HG03139 (cell line): ENCODE data around the gene SLCO2B1.

Source experiments
- ATAC-seq: cut with Tn5 transposase; IDR thresholded peaks from one replicate; pipeline ENCODE4 v1.9.1; 2021; ENCODE audit not compliant: unreplicated experiment

SLCO2B1 gene

DNA sequence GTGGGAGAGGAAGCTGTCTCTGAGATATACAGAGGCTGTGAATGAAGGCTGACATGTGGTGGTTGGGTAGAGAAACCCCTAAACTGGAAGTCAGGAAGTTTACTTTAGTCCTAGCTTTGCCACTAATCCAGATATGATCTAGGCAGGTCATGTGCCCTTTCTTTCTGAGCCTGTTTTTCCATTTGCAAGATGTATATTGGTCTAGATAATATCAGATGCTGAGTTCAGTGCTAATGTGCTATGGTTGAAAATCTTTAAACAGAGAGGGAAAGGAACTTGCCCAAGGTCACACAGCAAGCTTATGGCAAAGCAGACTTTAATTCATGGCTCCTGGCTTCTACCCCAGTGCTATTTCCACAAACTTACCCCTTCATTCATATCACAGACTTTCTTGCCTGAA is 63.9 kb downstream of the SLCO2B1 start:
- no peak for ATAC-seq

DNA sequence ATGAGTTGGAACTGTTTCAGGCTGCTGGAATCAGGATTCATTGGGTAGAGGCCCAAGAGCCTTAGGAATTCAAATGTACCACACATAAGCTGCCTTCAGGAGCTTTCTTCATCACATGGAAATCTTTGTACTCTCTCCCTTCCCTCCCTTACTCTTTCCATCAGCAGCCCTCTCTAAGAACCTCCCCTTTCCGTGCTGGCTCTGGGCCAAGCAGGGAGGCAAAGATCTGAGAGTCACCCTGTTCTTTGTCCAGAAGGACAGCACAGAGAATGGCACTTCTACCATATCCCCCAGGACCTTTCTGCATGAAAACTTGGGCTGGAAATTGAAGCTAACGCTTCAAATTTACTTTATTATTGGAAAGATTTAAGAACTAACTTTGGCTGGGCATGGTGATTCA is 69.0 kb downstream of the SLCO2B1 start:
- no peak for ATAC-seq

GRCh38 chr11:75223954-75224643 is 73.2 kb downstream of the SLCO2B1 start:
- no peak for ATAC-seq

- ATAC-seq, result no peak
Measured at GRCh38 chr11:75225794-75226193, 74.9 kb downstream of the SLCO2B1 start.

- no peak for ATAC-seq
Measured at GRCh38 chr11:75229466-75229865, 78.6 kb downstream of the SLCO2B1 start.

GRCh38 chr11:75230621-75231020 is 79.7 kb downstream of the SLCO2B1 start:
- no peak for ATAC-seq

DNA sequence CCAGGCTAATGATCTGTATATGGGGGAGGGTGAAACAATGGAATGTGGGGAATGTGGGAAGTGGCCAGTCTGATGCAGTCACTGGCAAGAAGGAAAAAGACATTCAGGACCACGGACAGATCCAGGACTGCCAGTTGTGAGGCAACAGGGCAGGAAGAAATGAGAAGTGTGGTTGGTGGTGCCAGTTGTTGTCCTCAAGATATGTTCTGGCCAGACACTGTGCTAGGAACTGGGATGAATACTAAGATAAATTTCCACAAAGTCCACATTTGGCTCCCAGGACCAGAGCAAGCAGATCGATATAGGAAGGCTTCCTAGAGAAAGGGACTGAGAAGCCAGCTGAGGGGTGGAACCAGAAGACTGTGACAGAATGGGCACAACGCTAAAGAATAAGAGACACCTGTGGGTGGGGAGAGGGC is 82.9 kb downstream of the SLCO2B1 start:
- ATAC-seq, result no peak

- ATAC-seq, result no peak
Measured at GRCh38 chr11:75236062-75236461, 85.2 kb downstream of the SLCO2B1 start.

GRCh38 chr11:75237050-75237449 is 86.1 kb downstream of the SLCO2B1 start:
- no peak for ATAC-seq

- no peak for ATAC-seq
Measured at GRCh38 chr11:75238595-75239440, 87.9 kb downstream of the SLCO2B1 start.

DNA sequence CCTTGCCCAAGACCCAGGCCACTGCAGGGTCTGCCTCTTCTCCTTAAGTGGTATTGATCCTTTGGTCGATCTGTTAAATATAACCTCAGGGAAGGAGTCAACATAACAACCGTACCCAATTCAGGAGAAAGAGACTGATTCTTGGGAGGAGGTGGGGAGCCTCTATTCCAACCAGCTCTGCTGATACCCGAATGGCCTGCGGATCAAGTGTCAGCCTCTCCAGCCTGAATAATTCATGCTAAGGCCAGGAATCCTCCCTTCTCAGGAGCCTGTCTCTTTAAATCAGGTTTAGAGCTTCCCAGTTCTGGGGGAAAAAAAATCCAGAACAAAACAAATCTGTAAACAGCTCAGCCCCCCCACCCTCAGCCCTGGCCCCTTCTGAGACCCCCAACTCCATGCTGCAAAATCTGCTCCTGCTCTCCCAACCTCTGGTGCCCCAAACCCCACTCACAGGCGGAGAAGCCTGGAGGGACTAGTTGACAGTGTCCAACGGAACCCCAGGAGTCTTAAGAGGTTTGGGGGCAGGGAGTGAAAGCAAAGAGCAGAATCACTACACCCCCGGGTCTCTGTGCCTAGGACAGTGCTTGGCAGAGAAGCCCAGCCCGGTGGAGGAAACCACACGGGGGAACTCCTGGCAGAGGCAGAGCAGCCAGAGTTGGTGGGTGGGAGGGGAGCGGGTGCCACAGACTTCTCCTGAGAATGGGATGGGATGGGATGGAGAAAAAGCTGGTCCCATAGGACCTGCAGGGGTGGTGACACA is 88.8 kb downstream of the SLCO2B1 start:
- ATAC-seq, result no peak

DNA sequence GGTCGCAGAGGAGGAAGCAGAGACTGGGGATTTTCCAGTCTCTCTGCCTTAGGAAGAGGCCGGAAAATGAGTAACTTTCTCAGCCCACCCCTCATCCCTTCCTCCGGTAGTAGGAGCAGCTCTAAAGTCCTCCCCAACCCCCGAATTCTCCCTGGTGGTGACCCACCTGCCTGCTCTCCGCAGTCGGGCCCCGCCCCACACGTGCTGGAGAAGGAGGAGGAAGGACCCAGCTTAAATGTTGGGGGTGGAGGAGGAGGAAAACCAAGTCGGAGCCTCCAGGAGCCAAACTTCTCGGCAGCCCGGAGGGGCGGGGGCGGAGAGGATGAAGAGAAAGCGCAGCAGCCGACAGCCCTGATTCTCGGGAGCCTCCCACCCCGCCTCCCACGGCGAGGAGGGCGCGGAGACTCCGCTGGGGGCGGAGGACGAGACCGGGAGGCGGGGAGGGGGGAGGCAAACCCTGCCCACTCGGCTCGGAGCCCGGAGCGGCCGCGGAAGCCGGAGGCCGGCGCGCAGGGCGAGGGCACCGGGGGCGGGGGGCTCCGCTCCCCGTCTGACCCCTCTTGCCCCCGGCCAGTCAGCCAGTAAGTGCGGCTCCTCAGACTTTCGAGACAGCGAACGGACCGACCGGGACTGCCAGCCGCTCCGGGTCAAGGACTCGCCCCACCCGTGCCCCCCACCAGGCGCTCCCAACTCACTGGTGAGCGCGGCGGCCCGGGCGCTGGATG is 89.6 kb downstream of the SLCO2B1 start, which contains the start of gene TPBGL:
TPBGL (plus strand) TSS at position 464 of the 725 bp plus-strand sequence. CDS start 276 bp downstream, outside the sequence.
- ATAC-seq, result no peak

GRCh38 chr11:75241036-75241905 is 90.4 kb downstream of the SLCO2B1 start:
- peak; percentile 76 for ATAC-seq

- no peak for ATAC-seq
Measured at GRCh38 chr11:75241906-75242644, 91.2 kb downstream of the SLCO2B1 start.

DNA sequence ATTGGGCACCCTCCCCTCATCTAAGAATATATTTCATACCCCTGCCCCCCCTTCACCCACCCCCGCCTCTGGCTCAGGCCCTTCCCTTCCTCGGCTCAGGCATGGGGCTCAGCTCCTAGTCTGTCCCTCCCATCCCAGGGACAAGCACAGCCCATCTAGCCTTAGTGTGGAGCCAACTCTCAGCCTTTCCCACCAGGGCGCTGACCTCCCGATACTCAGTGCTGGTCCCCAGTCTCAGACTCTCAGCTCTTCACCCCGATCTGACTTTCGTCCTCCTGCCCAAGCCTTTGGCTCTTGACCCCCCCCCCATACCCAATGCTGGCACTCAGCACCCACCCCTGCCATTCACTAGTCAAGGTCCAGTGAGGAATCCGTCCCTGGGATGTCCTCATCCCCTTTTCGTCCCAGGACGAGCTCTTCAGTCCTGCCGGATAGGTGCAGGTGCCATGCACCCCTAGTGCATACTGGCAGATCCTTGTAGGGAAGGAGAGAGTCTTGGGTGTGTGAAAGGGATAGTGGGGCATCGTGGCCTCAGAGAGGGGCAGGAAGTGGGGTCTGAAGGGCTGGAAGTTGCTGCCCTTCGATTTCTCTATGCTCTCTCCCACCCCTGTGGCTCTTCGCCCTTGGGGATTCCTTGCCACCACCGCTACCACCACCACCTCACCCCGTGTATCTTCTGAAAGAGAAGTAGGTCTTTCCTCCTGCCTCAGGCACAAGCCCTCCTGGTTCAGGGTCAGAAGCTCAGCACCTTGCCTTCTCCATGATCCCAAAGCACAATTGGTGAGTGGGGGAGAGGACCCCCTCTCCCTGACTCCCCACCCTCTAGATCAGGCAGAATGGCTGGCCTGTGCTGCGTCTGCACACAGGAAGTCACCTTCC is 92.1 kb downstream of the SLCO2B1 start:
- ATAC-seq, result no peak

DNA sequence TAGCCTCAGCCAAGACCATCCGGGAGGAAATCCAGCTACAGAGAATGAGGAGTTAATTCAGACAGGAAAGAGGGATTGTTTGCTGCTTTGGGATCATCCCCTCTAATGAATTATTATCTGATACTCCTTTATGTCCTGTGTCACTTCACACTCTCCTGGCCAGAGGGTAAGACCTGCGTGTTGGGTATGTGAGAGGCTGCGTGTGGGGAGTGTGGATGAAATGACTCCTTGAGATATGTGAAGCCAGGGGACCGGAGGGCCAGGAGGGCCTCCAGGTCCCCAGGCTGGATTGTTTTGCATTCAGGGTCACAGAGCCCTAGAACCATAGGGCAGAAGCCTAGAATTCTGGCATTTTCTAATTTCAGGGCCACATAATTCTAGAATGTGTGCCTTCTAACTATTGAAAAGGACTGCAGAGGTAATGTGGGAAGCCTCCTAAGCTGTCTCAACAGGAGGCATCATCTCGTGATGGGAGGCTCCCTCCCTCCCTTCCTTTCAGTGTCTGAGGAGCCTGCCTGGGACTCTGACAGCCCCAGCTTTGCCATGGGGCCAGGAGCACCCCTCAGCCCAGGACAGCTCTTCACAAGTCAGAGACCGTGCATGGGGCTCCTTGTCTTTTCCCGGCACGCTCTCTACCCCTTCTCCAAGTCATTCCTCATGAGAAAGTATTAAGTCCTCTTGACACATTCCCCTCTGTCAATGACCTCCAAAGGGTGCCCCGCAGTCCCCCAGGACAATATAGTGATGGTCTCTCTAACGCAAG is 93.3 kb downstream of the SLCO2B1 start:
- ATAC-seq, result no peak

DNA sequence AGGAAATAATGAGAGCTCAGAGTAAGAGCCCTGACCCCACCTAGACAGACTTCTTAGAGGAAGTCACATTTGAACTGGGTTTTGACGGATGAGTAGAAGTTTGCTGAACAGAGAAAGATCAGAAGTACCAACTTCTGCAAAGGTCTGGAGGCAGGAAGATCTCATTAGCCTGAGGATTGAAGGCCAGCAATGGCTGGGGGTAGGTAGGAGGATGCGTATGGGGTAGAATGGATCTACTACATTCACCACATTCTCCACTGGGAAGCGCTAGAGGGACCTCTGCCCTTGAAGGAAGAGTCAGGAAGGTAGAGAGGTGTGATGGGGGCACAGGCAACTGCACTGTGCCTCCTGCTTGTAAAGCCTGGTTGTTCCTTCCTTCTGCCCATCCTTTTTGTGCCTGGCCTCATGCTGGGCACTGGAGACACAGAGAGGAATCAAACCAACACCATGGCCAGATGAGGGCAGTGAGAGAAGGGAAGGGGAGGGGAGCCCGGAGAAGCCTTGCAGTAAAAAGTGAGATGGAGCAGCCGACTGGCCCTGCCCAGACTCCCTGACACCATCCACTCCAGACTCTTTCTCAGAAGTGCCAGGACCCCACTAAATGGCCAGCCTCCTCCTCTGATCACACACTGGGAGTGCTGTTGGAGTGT is 94.6 kb downstream of the SLCO2B1 start:
- ATAC-seq, result no peak
